ENCODE data around the gene OR11H7.
"Not testable (repeated sequence)": the region's sequence is repeated elsewhere in the genome, so short reads cannot be mapped to it uniquely, and the experiment has no call there.

Gene OR11H7

DNA sequence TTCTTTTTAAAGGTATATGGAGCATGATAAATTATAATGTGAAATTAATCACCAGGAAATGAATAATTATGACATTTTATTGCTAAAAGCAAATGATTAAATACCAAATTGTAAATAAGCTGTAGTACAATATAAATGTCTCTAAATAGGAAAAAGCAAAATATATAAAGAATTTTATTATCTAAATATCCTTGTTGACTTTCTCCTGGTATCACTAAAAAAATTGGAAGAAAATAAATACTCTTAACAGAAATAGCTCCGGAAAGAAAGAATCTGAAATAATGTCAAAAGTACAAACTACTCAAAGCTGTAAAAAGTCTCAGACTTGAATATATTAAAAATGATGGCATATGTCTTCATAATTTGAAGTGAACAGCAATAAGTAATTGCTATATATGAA, at the start of gene OR11H7:
TSS of gene OR11H7 (plus strand) at position 301 of the 400 bp plus-strand sequence.
- DNase-seq, result no peak

DNA sequence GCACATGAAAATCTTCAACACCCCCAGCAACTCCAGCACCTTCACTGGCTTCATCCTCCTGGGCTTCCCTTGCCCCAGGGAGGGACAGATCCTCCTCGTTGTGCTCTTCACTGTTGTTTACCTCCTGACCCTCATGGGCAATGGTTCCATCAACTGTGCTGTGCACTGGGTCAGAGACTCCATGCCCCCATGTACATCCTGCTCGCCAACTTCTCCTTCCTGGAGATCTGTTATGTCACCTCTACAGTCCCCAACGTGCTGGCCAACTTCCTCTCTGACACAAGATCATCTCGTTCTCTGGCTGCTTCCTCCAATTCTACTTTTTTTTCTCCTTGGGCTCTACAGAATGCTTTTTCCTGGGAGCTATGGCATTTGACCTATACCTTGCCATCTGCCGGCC, 49.6 kb upstream of the OR11H7 start:
- no peak for DNase-seq

DNA sequence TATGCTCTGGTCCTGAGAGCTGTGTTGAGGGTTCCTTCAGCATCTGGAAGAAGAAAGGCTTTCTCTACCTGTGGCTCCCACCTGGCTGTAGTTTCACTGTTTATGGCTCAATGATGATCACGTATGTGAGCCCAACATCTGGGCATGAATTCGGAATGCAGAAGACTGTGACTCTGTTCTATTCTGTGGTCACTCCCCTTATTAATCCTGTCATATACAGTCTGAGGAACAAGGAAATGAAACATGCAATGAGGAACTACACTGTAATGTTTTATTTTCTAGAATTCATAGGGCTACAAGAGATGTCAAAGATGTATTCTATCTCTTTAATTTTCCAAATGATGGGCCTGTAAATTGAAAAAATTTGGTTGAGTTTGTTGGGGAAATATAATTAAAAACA, 48.9 kb upstream of the OR11H7 start:
- DNase-seq, result no peak

DNA sequence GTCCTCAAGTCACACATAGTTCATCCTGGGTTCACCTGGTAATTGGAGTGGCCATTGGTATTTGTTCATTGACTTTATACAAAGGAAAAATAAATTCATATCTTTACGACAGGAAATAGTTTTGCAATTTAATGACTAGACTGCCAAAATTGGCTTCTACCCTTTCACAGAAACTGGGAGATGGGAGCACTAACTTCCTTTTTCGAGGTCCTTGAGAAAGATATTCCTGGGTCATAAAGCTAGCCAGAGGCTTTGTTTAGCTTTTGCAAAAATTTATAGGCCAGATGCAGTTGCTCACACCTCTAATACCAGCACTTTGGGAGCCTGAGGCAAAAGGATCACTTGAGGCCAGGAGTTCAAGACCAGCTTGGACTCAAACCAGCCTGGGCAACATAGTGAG, 48.3 kb upstream of the OR11H7 start:
- DNase-seq, result no peak

DNA sequence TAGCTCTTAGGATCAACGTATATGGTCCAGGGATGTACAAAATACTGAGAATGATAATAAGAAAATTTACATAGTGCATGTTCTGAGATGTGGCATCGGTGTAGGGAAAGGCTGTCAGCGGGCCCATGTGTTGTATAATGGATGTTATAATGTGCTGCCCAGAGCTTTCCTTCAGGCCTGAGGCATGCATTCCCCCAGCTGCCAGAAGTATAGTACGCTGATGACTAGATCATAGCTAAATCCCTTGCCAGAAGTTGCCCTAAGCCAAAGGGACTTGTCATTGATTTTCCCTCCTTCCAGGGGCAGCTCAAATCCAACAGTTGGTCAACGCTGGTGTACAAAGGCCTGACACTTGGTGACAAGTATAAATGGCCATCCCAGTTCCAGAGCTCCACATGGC, 44.6 kb upstream of the OR11H7 start:
- DNase-seq, result no peak

DNA sequence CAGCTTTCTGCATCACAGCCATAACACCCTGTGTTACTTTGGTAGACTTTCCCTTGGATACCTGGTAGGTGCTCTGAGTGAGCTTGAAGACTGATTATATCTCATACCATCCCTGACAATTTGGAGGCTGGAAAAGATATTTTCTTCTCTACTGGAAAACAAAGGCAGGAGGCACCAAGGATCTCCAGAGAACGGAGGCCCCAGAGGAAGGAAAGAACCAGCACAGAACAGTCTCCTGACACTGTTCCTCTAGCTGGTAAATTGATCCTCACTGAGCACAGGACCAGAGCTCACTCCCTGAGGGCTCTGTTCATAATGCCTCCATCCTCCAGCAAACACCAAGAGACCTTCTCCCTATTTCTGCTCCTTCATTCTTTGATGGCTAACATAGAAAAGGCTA, 38.2 kb upstream of the OR11H7 start, which contains the start of gene OR11G2:
TSS of gene OR11G2 (plus strand) at position 301 of the 400 bp plus-strand sequence. CDS start 6,542 bp downstream, outside the sequence.
- DNase-seq, result no peak

DNA sequence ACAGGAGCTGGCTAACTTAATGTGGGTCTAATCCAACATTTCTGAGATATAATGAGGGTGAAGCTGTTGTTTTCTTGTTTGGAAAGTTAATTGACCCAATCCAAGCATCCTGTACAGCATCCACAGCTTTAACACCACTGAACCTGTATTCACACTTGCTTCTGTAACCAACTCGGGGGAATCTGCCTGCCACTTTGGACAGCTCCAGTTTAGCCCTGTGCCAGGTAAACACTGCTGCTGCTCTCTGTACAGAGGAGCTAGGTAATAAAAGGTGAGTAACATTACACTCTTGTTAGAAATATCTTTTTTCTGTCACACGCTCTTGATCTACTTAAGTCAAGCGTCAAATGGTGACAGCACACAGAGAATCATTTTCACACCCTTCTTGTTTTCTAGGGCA, 37.4 kb upstream of the OR11H7 start:
- DNase-seq, result no peak

DNA sequence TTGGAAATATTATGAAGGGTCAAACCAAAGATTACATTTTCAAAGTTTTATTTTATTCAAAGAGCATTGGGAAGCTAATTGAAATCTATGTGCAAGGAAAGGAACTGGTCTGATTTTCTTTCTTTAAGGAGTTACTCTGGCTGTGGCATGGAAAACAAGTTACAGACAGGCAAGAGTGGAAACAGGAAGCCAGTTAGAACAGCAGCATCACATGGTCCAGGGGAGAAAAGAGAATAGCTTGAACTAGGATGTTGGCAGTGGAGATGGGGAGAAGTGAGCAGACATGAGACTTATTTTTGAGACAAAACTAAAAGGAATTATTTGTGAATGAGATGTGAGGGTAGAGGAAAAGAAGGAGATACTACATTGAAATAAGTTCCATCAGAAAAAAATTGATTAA, 34.7 kb upstream of the OR11H7 start:
- no peak for DNase-seq

DNA sequence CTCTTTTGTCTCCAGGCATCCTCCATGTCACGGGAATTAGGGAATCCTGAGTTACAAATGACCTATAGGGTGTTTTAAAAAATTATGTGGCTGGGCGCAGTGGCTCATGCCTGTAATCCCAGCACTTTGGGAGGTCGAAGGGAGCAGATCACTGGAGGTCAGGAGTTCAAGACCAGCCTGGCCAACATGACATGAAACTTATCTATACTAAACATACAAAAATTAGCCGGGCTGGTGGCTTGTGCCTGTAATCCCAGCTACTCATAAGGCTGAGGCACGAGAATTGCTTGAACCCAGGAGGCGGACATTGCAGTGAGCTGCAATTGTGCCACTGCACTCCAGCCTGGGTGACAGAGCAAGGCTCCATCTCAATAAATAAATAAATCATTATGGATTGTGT, 33.6 kb upstream of the OR11H7 start:
- not testable (repeated sequence) for DNase-seq

DNA sequence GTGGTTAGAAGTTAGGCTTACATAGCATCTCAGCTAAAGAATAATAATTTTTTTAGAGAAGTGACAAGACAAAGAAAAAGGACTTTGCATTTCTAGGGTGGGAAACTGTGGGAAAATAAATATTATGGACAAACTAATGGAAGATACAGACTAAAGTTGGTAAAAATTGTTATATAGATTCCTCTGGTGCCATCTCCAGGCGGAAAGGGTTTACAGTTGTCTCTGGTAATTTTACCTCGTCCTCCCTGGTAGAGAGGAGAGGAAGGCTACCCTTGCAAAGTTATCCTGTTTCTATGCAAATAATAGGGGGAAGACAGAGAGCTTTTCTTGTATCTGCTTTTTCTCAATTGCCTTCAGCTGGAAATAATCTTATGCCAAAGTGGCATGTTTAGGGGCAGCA, 32.9 kb upstream of the OR11H7 start:
- DNase-seq, result no peak

DNA sequence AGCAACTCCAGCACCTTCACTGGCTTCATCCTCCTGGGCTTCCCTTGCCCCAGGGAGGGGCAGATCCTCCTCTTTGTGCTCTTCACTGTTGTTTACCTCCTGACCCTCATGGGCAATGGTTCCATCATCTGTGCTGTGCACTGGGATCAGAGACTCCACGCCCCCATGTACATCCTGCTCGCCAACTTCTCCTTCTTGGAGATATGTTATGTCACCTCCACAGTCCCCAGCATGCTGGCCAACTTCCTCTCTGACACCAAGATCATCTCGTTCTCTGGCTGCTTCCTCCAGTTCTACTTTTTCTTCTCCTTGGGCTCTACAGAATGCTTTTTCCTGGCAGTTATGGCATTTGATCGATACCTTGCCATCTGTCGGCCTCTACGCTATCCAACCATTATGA, 31.3 kb upstream of the OR11H7 start:
- DNase-seq, result no peak

DNA sequence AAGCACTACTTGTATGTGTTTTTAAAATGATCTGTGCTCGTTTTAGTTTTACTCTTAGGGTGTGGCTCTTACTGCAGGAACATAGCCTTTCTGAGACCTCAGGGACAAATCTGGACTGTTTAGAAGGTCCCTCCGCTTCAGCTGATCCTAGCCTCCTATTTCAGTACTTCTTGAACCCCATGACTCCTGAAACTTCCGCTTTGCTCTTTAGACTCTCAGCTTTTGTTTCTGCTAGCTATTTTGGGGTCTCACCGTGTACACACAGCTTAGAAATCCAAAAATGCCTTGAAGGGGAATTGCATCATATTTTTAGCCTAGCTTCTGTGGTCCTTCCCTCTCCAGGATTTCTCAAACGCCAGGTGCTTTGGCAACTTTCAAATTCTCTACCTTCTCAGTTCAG, 29.8 kb upstream of the OR11H7 start:
- no peak for DNase-seq

DNA sequence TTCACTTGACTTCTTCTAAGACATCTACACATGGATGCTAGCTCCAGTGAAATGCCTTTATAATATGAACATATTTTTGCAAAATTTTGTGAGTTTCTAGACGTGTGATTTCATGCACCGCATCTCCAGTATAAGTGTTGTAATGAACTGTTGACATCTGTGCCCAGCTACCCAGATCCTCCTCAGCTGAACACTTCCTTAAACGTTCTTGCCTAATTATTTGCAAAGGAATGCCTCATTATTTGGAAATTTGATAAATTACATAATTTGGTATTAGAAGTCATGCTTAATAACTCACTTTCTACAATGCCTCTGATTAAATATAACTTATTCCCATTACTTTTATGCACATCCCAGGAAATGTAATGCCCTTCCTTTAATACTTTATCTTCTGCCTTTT, 24.1 kb upstream of the OR11H7 start:
- no peak for DNase-seq

DNA sequence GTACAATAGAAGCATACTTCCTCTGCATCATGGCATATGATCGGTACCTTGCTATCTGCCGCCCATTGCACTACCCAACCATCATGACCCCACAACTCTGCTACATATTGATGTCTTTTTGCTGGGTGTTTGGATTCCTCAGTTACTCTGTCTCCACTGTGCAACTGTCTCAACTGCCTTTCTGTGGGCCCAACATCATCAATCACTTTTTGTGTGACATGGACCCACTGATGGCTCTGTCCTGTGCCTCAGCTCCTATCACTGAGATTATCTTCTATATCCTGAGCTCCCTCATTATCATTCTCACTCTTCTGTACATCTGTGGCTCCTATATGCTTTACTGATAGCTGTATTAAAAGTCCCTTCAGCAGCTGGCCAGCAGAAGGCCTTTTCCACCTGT, 19.2 kb upstream of the OR11H7 start:
- DNase-seq, result no peak

DNA sequence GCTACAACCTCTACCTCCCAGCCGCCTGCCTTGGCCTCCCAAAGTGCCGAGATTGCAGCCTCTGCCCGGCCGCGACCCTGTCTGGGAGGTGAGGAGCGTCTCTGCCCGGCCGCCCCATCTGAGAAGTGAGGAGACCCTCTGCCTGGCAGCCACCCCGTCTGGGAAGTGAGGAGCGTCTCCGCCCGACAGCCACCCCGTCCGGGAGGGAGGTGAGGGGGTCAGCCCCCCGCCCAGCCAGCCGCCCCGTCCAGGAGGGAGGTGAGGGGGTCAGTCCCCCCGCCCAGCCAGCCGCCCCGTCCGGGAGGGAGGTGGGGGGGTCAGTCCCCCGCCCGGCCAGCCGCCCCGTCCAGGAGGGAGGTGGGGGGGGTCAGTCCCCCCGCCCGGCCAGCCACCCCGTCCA, 16.4 kb upstream of the OR11H7 start:
- not testable (repeated sequence) for DNase-seq

DNA sequence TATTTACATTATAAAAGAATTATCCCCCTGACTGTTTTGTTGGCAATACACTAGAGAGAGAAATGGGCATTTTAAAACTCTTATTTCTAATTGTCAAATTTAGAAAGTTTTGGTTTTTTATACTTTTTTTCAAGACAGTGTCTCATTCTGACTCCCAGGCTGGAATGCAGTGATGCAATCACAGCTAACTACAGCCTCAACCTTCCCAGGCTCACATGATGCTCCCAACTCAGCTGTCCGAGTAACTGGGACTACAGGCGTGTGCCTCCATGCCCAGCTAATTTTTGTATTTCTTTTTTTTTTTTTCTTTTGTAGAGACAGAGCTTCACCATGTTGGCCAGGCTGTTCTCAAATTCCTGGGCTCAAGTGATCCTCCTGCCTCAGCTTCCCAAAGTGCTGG, 13.6 kb upstream of the OR11H7 start:
- DNase-seq, result no peak

DNA sequence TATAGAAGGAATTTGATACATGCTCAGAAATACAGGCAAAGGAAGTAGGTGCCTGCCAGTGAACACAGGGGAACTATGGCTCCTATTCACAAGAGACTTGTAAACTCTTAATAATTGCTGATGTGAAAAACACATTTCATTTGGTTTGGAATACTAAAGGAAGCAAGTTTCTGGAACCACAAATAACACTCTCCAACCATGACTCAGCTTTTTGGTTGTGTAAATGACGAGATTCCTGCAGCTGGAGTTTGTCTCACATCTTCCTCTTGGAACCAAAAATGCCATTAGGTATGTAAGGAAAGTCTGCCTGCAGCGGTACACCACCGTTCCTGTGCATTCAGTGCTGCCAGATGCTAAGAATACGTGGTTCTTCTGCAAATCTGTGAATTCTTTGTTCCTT, 9.7 kb upstream of the OR11H7 start:
- DNase-seq, result no peak

DNA sequence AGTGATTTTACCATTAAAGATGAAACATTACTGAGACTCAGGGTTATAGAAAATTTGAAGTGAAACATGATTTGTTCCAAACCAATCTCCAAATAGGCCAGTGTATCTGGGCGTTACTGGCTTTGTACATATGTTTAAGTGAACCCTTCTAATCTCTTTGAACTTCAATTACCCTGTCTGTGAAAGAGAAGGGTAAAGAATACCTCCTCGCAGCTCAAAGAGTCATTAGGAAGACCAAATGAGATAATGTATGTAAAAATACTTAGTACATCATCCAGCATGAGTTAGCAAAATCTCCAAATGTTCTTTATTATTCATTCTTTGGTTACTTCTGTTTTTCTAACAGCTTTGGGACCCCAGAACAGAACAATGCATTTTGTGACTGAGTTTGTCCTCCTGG, 5.4 kb upstream of the OR11H7 start, which contains the start of gene OR11H6:
TSS of gene OR11H6 (plus strand) at position 301 of the 400 bp plus-strand sequence. CDS start at position 301, 0 bp downstream.
- no peak for DNase-seq

DNA sequence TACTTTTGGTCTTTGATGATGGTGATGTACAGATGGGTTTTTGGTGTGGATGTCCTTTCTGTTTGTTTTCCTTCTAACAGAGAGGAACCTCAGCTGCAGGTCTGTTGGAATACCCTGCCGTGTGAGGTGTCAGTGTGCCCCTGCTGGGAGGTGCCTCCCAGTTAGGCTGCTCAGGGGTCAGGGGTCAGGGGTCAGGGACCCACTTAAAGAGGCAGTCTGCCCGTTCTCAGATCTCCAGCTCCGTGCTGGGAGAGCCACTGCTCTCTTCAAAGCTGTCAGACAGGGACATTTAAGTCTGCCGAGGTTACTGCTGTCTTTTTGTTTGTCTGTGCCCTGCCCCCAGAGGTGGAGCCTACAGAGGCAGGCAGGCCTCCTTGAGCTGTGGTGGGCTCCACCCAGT, 6.6 kb downstream of the OR11H7 start:
- not testable (repeated sequence) for DNase-seq

DNA sequence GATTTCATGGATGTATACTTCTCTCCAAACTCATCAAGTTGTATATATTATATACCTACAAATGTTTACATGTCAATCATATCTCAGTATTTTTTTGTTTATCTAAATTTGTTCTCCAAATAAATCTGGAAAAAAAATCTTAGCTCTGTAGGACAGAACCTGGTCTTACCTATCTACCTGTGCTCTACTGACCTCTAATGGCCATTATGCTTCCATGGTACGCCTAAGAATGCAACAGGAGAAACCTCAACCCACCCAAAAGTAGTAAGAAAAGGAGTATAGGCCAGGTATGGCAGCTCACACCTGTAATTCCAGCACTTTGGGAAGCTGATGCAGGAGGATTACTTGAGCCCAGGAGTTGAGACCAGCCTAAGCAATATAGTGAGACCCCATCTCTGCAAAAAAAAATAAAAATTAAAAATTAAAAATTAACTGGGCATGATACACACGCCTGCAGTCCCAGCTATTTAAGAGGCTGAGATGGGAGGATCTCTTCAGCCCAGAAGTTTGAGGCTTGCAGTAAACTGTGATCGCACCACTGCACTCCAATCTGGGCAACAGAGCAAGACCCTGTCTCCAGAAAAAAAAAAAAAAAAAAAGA, 19.0 kb downstream of the OR11H7 start:
- no peak for DNase-seq

DNA sequence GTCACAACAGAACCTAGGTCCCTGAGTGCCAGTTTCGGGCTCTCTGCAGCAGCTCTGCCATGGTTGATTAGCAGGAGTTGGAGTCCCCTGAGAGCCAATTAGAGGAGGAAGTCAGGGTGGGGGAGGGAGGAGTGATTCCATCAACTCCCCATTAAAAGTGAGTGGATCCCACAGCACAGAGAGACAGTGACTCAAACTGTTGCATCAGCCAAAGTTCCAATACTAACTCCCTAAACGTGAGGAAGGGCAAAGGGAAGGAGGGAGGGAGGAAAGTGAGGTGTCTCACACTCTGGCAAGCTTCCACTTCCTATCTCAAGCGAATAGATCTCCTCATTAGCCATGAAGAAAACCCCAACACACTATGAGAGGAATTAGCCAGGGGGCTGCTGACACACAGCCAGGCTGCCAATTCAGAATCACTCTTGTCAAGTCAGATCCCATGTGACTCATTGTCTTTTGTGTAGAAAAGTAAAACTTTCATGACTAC, 33.9 kb downstream of the OR11H7 start:
- DNase-seq, result no peak

DNA sequence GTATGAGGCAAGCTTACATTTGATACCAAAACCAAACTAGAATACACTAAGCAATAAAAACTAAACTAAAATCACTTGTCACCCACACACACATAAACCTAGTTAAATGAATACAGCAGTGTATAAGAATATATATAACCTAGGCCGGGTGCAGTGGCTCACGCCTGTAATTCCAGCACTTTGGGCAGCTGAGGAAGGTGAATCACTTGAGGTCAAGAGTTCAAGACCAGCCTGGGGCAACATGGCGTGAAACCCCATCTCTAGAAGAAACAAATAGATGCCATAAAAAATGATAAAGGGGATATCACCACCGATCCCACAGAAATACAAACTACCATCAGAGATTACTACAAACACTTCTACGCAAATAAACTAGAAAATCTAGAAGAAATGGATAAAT, 35.6 kb downstream of the OR11H7 start:
- DNase-seq, result not testable (repeated sequence)

DNA sequence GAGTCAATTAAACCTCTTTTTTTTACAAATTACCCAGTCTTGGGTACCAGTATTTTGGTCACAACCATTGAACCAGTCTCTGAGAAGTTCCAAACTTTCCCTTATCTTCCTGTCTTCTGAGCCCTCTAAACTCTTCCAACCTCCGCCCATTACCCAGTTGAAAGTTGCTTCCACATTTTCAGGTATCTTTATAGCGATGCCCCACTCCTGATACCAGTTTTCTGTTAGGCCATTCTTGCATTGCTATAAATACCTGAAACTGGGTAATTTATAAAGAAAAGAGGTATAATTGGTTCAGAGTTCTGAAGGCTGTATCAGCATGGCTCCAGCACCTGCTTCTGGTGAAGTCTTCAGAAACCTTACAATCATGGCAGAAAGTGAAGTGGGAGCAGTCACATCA, 45.3 kb downstream of the OR11H7 start:
- no peak for DNase-seq

DNA sequence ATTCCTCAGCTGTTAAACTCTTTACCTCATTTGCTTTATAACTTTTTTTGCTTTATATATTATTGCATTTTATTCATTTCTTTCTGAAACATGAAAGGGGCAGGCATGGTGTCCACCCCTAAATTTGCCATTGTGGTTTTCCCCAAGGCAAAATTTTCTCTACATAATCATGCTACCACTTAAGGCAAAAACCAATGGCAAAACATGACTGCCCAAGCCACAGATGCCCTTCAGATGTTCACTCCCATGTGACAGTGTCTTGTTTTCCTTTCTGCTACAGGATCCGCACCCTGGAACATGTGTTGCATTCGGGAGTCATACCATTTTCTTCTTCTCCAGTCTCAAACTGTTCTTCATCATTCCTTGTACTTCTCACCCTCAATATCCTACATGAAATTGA, 48.6 kb downstream of the OR11H7 start:
- DNase-seq, result no peak

DNA sequence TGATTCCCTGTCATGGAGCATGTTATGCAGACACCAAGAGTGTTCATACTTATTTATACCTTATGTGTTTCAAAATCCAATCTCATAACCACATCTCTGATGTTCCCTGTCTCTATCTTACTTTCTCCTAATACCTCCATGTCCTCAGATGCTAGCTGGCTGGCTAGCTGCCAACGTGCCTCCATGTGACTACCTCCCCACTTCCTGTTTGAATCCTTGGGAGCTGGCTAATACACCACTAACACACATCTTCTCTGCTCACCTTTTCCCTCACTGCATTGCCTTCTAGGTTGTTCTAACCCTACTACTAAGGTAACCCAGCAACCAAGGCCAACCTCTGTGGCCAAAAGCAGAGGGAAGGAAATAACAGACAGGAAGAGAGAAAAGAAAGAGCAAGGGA, 49.6 kb downstream of the OR11H7 start:
- peak; percentile 1 for DNase-seq

Measured in NCI-H510A treated with DMSO at 0.1 percent for 48 hours (cell line).